ENCODE results near the gene SELL.
"Not testable (repeated sequence)": the region's sequence is repeated elsewhere in the genome, so short reads cannot be mapped to it uniquely, and the experiment has no call there.

The SELL gene

GRCh38 chr1:169667699-169668596 lies 43.5 kb downstream of the SELL start:
- not testable (repeated sequence) for DNase-seq (ENCODE audit: low spot score)

DNA sequence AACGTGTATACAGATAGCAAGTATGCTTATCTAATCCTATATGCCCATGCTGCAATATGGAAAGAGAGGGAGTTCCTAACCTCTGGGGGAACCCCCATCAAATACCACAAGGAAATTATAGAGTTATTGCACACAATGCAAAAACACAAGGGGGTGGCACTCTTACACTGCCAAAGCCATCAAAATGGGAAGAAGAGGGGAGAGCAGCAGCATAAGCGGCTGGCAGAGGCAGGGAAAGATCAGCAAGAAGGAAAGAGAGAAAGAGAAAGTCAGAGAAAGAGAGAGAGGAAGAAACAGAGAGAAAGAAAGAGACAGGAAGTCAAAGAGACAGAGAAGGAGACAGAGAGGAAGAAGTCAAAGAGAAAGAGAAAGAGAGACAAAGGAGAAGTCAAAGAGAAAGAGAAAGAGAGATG lies 44.2 kb downstream of the SELL start:
- not testable (repeated sequence) for DNase-seq (ENCODE audit: low spot score)

DNA sequence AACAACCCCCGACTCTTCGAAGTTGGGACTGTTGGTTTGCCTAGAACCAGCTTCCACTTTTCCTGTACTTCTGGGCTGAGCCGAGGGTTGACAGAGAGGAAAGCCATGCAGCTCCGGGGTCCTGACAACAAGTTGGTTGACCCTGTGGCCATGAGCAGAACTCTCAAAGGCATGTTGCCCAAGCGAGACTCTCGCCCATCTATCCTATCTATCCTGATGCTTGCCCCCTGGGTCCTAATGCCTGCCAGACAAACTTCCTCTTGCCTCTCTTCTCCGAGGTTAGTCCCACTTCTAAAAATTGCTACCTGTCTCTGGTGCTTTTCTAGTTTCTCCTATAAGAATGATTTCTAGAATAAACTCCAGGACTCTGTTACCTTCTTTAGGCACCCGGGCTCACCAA lies 48.7 kb downstream of the SELL start:
- not testable (repeated sequence) for DNase-seq (ENCODE audit: low spot score)

- DNase-seq (ENCODE audit: low spot score) = not testable (repeated sequence)
Measured at GRCh38 chr1:169661066-169661465, 50.4 kb downstream of the SELL start.

GRCh38 chr1:169658777-169659176 lies 52.6 kb downstream of the SELL start:
- not testable (repeated sequence) for DNase-seq (ENCODE audit: low spot score)

GRCh38 chr1:169653873-169654272 lies 57.5 kb downstream of the SELL start:
- DNase-seq (ENCODE audit: low spot score) = no peak

DNA sequence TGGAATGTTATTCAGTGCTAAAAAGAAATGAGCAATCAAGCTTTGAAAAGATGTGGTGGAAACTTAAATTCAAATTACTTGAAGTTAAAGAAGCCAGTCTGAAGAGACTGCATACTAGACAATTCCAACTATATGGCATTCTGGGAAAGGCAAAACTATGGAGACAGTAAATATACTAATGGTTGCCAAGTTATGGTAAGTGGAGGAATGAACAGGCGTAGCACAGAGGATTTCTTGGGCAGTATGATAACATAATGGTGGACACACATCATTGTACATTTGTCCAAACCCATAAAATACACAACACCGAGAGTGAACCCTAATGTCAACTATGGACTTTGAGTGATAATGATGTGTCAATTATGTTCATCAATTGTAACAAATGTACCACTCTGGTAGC lies 60.4 kb downstream of the SELL start:
- no peak for DNase-seq (ENCODE audit: low spot score)

- DNase-seq (ENCODE audit: low spot score) = no peak
Measured at GRCh38 chr1:169650551-169650950, 60.9 kb downstream of the SELL start.

DNA sequence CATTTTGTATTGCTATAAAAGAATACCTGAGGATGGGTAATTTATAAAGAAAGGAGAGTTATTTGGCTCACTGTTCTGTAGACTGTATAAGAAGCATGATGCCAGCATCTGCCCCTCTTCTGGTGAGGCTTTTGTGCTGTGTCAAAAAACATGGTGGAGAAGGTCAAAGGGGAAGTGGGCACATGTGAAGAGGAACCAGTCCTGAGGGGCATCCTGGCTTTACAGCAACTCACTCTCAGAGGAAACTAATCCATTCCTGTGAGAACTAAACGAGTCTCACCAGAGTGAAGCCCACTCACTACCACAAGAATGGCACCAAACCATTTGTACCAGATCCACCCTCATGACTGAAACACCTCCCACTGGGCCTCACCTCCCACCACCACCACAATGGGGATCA lies 62.7 kb downstream of the SELL start:
- DNase-seq (ENCODE audit: low spot score) = no peak

DNA sequence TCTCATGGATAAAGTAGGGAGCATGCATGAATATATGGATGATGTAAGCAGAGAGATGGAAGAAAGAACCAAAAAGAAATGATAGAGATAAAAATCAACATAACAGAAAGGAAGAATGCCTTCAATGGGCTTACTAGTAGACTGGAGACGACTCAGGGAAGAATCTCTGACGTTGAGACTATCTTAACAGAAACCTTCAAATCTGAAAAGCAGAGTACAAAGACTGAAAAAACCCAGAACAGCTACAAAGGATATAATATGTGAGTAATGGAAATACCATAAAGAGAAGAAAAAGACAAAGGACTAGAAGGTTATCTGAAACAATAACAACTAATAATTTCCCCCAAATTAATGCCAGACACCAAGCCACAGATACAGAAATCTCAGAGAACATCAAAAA lies 63.2 kb downstream of the SELL start:
- DNase-seq (ENCODE audit: low spot score) = no peak

DNA sequence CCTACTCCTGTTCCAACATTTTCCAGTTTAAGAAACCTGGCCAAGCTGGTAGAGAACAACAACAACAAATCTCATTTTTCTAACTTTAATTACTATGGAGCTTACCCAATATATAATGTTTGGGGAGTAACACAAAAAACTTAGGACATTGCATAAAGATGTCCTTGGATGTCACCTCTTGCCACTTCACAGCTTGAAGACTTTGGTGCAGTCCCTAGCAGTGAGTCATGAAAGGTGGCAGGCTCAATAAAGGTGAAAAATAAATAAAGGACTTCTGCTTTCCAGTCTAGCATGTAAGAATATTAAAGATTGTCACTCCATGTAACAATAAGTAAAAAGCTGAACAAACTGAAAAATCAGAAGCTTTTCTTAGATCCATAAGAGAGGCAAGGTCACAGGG lies 63.9 kb downstream of the SELL start:
- DNase-seq (ENCODE audit: low spot score) = no peak

- no peak for DNase-seq (ENCODE audit: low spot score)
Measured at GRCh38 chr1:169644297-169644696, 67.1 kb downstream of the SELL start.
